Fibroblast of lung (primary cell): ENCODE results near the gene ING5. TPM values are rescaled to one million over a fixed set of nuclear protein-coding genes. Genes with fewer than 3 reads are reported as not detected.

ENCODE experiments used
- DNase-seq, 2 donors: peaks; one replicate each; pipeline versions ENCODE4 v3.0.0 to v3.0.0-alpha.2; 2010; ENCODE audit warnings: low read depth in 2 of 2
- H2AFZ ChIP-seq: 2 replicates; pipeline ENCODE4 v1.5.1; 2012; ENCODE audit warnings: low read length, control low read depth, inconsistent platforms
- H3K27ac ChIP-seq: 2 replicates; pipeline ENCODE4 v1.5.1; 2011; ENCODE audit warnings: low read length, control low read depth; ENCODE audit not compliant: insufficient read depth
- H3K27me3 ChIP-seq: 2 replicates; pipeline ENCODE4 v1.5.1; 2011; ENCODE audit warnings: mild to moderate bottlenecking, low read length; ENCODE audit not compliant: control insufficient read depth, insufficient read depth
- H3K36me3 ChIP-seq: 2 replicates; pipeline ENCODE4 v1.5.1; 2011; ENCODE audit warnings: low read length; ENCODE audit not compliant: control insufficient read depth, insufficient read depth
- H3K4me1 ChIP-seq: 2 replicates; pipeline ENCODE4 v1.5.1; 2011; ENCODE audit warnings: low read length; ENCODE audit not compliant: control insufficient read depth, insufficient read depth; ENCODE audit errors: extremely low read depth
- H3K4me2 ChIP-seq: 2 replicates; pipeline ENCODE4 v1.5.1; 2011; ENCODE audit warnings: low read length, control low read depth; ENCODE audit not compliant: insufficient read depth; ENCODE audit errors: extremely low read depth
- H3K4me3 ChIP-seq, 4 experiments: fragments of 200-600 bp in 1 of 4; sonication (generic) in 1 of 4; replicated peaks in 1 of 4; 2 replicates each; pipeline ENCODE4 v1.5.1; 2011 to 2016; ENCODE audit warnings: low read length in 4 of 4, low read depth in 3 of 4, mild to moderate bottlenecking in 3 of 4, control low read depth in 2 of 4, inconsistent platforms in 1 of 4, mixed read lengths in 1 of 4; ENCODE audit not compliant: insufficient read depth in 1 of 4; ENCODE audit errors: control extremely low read depth in 1 of 4
- H3K79me2 ChIP-seq: 2 replicates; pipeline ENCODE4 v1.5.1; 2012; ENCODE audit warnings: mild to moderate bottlenecking, low read length, inconsistent platforms; ENCODE audit not compliant: control insufficient read depth, insufficient read depth
- H3K9ac ChIP-seq: 2 replicates; pipeline ENCODE4 v1.5.1; 2011; ENCODE audit warnings: mild to moderate bottlenecking, low read length, control low read depth; ENCODE audit not compliant: insufficient read depth
- H3K9me3 ChIP-seq: 2 replicates; pipeline ENCODE4 v1.5.1; 2012; ENCODE audit warnings: low read depth, low read length; ENCODE audit not compliant: control insufficient read depth, insufficient read depth
- H4K20me1 ChIP-seq: 2 replicates; pipeline ENCODE4 v1.5.1; 2011; ENCODE audit warnings: low read length; ENCODE audit not compliant: control insufficient read depth, insufficient read depth; ENCODE audit errors: extremely low read depth
- EZH2 ChIP-seq: IDR thresholded peaks from 2 replicates; pipeline ENCODE4 v1.5.1; 2012; ENCODE audit warnings: low read length, control low read depth, mild to moderate bottlenecking; ENCODE audit errors: missing control alignments
- polyA plus RNA-seq, 2 donors: library from polyadenylated mRNA; depleted of rRNA in 1 of 2; stranded (reverse) in 1 of 2; unstranded in 1 of 2; fragments of >200 nt; gene quantifications; 2 replicates each; pipeline ENCODE4 v1.2.1, GENCODE V29; 2011 to 2012; ENCODE audit warnings: missing spikeins in 1 of 2
- total RNA-seq: library from RNA; depleted of rRNA; stranded (reverse); fragments of >200 nt; gene quantifications from 2 replicates; pipeline ENCODE4 v1.2.1, GENCODE V29; 2014
- TF ChIP-seq, protein P1 (sequence below), 2 donors: IDR thresholded peaks in 1 of 2; conservative IDR thresholded peaks in 1 of 2; 1 replicate in 1 of 2; 2 replicates in 1 of 2; pipeline ENCODE4 v1.5.1; 2011 to 2012; ENCODE audit warnings: low read length in 2 of 2, control low read depth in 1 of 2, inconsistent platforms in 1 of 2, low read depth in 1 of 2, mild to moderate bottlenecking in 1 of 2

The ING5 gene
- total and polyA plus RNA-seq, 2 donors (not counting 1 experiment from before 2014, with no cell fraction given): 17.4 to 27.4 TPM

DNA sequence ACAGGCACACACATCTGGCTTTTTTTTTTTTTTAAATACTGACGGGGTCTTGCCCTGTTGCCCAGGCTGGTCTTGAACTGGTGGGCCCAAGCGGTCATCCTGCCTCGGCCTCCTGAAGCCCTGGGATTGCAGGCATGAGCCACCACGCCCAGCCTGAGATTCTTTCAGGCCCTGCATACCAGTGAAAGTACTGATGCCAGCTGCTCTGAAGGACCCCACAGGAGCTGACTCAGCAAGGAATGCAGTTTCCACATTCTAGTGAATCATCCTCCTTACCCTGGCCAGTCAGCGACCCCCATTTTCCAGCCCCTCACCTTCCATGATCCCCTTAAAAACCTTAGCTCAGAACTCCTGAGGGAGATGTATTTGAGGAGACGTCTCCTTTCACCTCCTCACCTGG lies 9.4 kb upstream of the ING5 start:
- DNase-seq: peak; percentile 62 to 88
- Histone ChIP-seq H3K9ac (no peak overlapping the region), H2AFZ (no peak overlapping the region), H3K27ac (peak overlapping the region; percentile 49), H3K4me2 (no peak overlapping the region), H3K36me3 (peaks cover 13% of the 10 kb centered on the region), H4K20me1 (no peaks in the 10 kb centered on the region), H3K79me2 (peaks cover 18% of the 10 kb centered on the region), H3K27me3 (no peaks in the 10 kb centered on the region), H3K9me3 (no peaks in the 10 kb centered on the region), H3K4me3 (no peak overlapping the region), H3K4me1 (peaks cover 7% of the 10 kb centered on the region)
- TF ChIP-seq EZH2: no peak
- TF ChIP-seq, protein P1, sequence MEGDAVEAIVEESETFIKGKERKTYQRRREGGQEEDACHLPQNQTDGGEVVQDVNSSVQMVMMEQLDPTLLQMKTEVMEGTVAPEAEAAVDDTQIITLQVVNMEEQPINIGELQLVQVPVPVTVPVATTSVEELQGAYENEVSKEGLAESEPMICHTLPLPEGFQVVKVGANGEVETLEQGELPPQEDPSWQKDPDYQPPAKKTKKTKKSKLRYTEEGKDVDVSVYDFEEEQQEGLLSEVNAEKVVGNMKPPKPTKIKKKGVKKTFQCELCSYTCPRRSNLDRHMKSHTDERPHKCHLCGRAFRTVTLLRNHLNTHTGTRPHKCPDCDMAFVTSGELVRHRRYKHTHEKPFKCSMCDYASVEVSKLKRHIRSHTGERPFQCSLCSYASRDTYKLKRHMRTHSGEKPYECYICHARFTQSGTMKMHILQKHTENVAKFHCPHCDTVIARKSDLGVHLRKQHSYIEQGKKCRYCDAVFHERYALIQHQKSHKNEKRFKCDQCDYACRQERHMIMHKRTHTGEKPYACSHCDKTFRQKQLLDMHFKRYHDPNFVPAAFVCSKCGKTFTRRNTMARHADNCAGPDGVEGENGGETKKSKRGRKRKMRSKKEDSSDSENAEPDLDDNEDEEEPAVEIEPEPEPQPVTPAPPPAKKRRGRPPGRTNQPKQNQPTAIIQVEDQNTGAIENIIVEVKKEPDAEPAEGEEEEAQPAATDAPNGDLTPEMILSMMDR (conservative IDR thresholded peaks at IDR 0.05 in 1 of 2, IDR thresholded peaks at IDR 0.05 in 1 of 2; ENCODE audit: low read depth in 1 of 2, low read length in 2 of 2): no peak

DNA sequence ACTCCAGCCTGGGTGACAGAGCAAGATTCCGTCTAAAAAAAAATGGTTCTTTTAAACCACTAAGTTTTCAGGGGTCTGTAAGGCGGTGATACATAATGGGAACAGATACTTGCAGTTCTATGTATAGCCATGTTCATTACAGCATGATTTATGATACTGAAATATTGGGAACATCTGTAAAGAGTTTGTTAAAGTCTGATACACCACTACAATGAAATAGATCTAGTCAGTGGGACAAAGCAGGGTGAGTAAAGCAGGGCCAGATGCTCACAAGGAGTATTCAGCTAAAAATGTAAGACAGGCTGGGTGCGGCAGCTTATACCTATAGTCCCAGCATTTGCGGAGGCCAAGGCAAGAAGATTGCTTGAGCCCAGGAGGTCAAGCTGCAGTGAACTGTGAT lies 6.2 kb upstream of the ING5 start:
- peaks cover 4% of the 10 kb centered on the region for H3K4me1 ChIP-seq
- H3K27ac ChIP-seq: no peak overlapping the region
- H3K79me2 ChIP-seq: no peaks in the 10 kb centered on the region
- no peak for TF ChIP-seq EZH2
- TF ChIP-seq, protein P1 (conservative IDR thresholded peaks at IDR 0.05 in 1 of 2, IDR thresholded peaks at IDR 0.05 in 1 of 2; ENCODE audit: low read depth in 1 of 2, low read length in 2 of 2): no peak
- H3K36me3 ChIP-seq: peaks cover 5% of the 10 kb centered on the region
- H3K9me3 ChIP-seq: no peaks in the 10 kb centered on the region
- H3K4me2 ChIP-seq: no peak overlapping the region
- H3K4me3 ChIP-seq: no peak overlapping the region
- H4K20me1 ChIP-seq: no peaks in the 10 kb centered on the region
- no peak overlapping the region for H3K9ac ChIP-seq
- no peak overlapping the region for H2AFZ ChIP-seq
- no peaks in the 10 kb centered on the region for H3K27me3 ChIP-seq
- no peak for DNase-seq

DNA sequence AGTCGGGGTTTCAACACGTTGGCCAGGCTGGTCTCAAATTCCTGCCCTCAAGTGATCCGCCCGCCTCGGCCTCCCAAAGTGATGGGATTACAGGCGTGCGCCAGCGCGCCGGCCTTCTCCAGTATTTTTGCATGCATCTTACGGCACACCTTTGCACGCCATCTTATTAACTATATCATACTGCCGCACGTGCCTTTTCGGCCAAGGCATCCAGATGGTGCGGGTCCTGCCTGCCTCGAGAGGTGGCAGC lies 765 bp upstream of the ING5 start:
- TF ChIP-seq EZH2: no peak
- TF ChIP-seq, protein P1 (conservative IDR thresholded peaks at IDR 0.05 in 1 of 2, IDR thresholded peaks at IDR 0.05 in 1 of 2; ENCODE audit: low read depth in 1 of 2, low read length in 2 of 2): peak in 1 of 2 donors; percentile 36
- H2AFZ ChIP-seq: no peak overlapping the region

More for the DNA sequence above, 765 bp upstream of the ING5 start:
- Histone ChIP-seq H3K9me3 (no peaks in the 10 kb centered on the region), H3K4me3 (peak overlapping the region; percentile 58 to 76 (median 70)), H3K27me3 (no peaks in the 10 kb centered on the region), H3K4me1 (peaks cover 2% of the 10 kb centered on the region), H3K79me2 (peaks cover 11% of the 10 kb centered on the region), H4K20me1 (no peaks in the 10 kb centered on the region), H3K36me3 (peaks cover 4% of the 10 kb centered on the region), H3K27ac (peak overlapping the region; percentile 90), H3K9ac (peak overlapping the region; percentile 83), H3K4me2 (peak overlapping the region; percentile 80)
- no peak for DNase-seq
